GM23248 (cell line): ENCODE data around the gene WNT3A. TPM values are rescaled to one million over a fixed set of nuclear protein-coding genes. Genes with fewer than 3 reads are reported as not detected.

Source experiments
- DNase-seq: peaks from one replicate; pipeline ENCODE4 v3.0.0-alpha.2; 2015
- H2AFZ ChIP-seq: fragments of 200-600 bp; sonication (generic); 2 replicates; pipeline ENCODE4 v1.6.1; 2016; ENCODE audit warnings: antibody characterized with exemption
- H3F3A ChIP-seq: fragments of 200-600 bp; sonication (generic); 2 replicates; pipeline ENCODE4 v1.6.1; 2016; ENCODE audit warnings: mild to moderate bottlenecking, antibody characterized with exemption, mixed run types; ENCODE audit not compliant: insufficient read depth
- H3K27ac ChIP-seq: fragments of 200-600 bp; sonication (generic); 2 replicates; pipeline ENCODE4 v1.5.1; 2016; ENCODE audit warnings: mild to moderate bottlenecking
- H3K27me3 ChIP-seq: fragments of 200-600 bp; sonication (generic); replicated peaks from 2 replicates; pipeline ENCODE4 v1.6.1; 2016; ENCODE audit warnings: mild to moderate bottlenecking; ENCODE audit not compliant: insufficient read depth
- H3K36me3 ChIP-seq: fragments of 200-600 bp; sonication (generic); 2 replicates; pipeline ENCODE4 v1.6.1; 2016; ENCODE audit warnings: low read depth, mild to moderate bottlenecking
- H3K4me1 ChIP-seq: fragments of 200-600 bp; sonication (generic); 2 replicates; pipeline ENCODE4 v1.6.1; 2016; ENCODE audit warnings: mild to moderate bottlenecking; ENCODE audit not compliant: insufficient read depth
- H3K4me2 ChIP-seq: fragments of 200-600 bp; sonication (generic); one replicate; pipeline ENCODE4 v1.6.1; 2016; ENCODE audit warnings: mild to moderate bottlenecking; ENCODE audit not compliant: unreplicated experiment
- H3K4me3 ChIP-seq: fragments of 200-600 bp; sonication (generic); 2 replicates; pipeline ENCODE4 v1.5.1; 2016; ENCODE audit warnings: mild to moderate bottlenecking
- H3K79me2 ChIP-seq: fragments of 200-600 bp; sonication (generic); 2 replicates; pipeline ENCODE4 v1.6.1; 2016; ENCODE audit warnings: mild to moderate bottlenecking; ENCODE audit not compliant: insufficient read depth
- H3K9ac ChIP-seq: fragments of 200-600 bp; sonication (generic); 2 replicates; pipeline ENCODE4 v1.6.1; 2016; ENCODE audit warnings: mild to moderate bottlenecking
- H3K9me2 ChIP-seq: fragments of 200-600 bp; sonication (generic); 2 replicates; pipeline ENCODE4 v1.6.1; 2016; ENCODE audit warnings: mixed run types, mild to moderate bottlenecking, moderate library complexity; ENCODE audit not compliant: insufficient read depth
- H3K9me3 ChIP-seq: fragments of 200-600 bp; sonication (generic); one replicate; pipeline ENCODE4 v1.6.1; 2017; ENCODE audit warnings: low read depth
- H4K20me1 ChIP-seq: fragments of 200-600 bp; sonication (generic); 2 replicates; pipeline ENCODE4 v1.6.0; 2016; ENCODE audit not compliant: insufficient read depth
- EZH2 ChIP-seq: fragments of 200-600 bp; sonication (generic); IDR thresholded peaks from 2 replicates; pipeline ENCODE4 v1.6.1; 2018; ENCODE audit warnings: antibody characterized with exemption, mild to moderate bottlenecking; ENCODE audit not compliant: insufficient read depth, poor library complexity, severe bottlenecking
- EZH2phosphoT487 ChIP-seq: fragments of 200-600 bp; sonication (generic); IDR thresholded peaks from 2 replicates; pipeline ENCODE4 v1.6.1; 2018; ENCODE audit warnings: antibody characterized with exemption, moderate library complexity, mild to moderate bottlenecking, low read depth; ENCODE audit not compliant: insufficient read depth
- WGBS, 2 experiments: methylation state at CpG; one replicate each; pipeline ENCODE4 v1.1.6; 2015 to 2017; ENCODE audit warnings: low lambda C conversion rate in 2 of 2, low coverage in 1 of 2; ENCODE audit errors: missing lambda C conversion rate in 2 of 2; 5-methylcytosine and 5-hydroxymethylcytosine counted together
- in situ Hi-C: fragments of 300-500 bp; cut with MboI; formaldehyde crosslinking; loops from 2 replicates; pipeline ENCODE4 v1.15.0; 2020
- microRNA-seq: library from miRNA; unstranded; fragments of <30 nt; microRNA quantifications from one replicate; pipeline ENCODE4, GENCODE V29; 2016; ENCODE audit warnings: borderline number of aligned reads
- polyA plus RNA-seq: library from polyadenylated mRNA; unstranded; fragments of >200 nt; fragmentation: Nextera tagmentation; extraction: Ambion mirVana; gene quantifications from 2 replicates; pipeline ENCODE4 v1.2.1, GENCODE V29; 2016
- small RNA-seq: library from RNA; depleted of rRNA; stranded (forward); fragments of <200 nt; gene quantifications from one replicate; pipeline ENCODE3, GENCODE V24; 2014; ENCODE audit warnings: low read depth, low replicate concordance
- total RNA-seq: library from RNA; depleted of rRNA; stranded (reverse); fragments of >200 nt; shearing (Covaris generic); gene quantifications from 2 replicates; pipeline ENCODE4 v1.2.3, GENCODE V29; 2014; rRNA removed

Gene WNT3A
- total and polyA plus RNA-seq, 2 experiments from 2014 or later: not detected

DNA sequence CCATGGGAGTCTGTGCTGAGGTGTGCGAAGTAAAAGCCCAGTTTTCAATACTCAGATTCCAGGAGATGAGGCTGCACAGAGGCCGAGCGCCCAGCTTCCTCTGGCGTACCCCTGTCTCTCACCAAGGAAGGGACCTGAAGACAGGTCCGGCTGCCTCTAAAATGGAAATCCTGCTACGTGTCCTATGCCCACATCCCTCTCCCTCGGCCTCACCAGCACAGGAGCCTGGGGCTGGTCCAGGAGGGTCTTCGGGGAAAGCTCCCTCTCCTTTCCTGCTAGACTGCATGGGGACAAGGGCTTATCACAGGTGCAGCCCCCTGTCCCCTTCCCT is 101.9 kb downstream of the WNT3A start:
- in situ Hi-C loops: no loop called here
- Histone ChIP-seq H3K4me2 (peak overlapping the region; percentile 90), H3K79me2 (peaks cover 28% of the 10 kb centered on the region), H2AFZ (peak overlapping the region; percentile 98), H3K9me3 (no peaks in the 10 kb centered on the region), H3K9ac (peak overlapping the region; percentile 93), H3K27me3 (no peaks in the 10 kb centered on the region), H3K4me1 (peaks cover 10% of the 10 kb centered on the region), H3K36me3 (no peaks in the 10 kb centered on the region), H3K4me3 (peak overlapping the region; percentile 87), H3K27ac (peak overlapping the region; percentile 22), H4K20me1 (no peaks in the 10 kb centered on the region), H3K9me2 (no peaks in the 10 kb centered on the region), H3F3A (no peaks in the 10 kb centered on the region)
- no peak for DNase-seq
- TF ChIP-seq EZH2: no peak
- TF ChIP-seq EZH2phosphoT487: no peak
- 2% methylated on average over 8 of the region's 8 CpGs for WGBS, 2 experiments

DNA sequence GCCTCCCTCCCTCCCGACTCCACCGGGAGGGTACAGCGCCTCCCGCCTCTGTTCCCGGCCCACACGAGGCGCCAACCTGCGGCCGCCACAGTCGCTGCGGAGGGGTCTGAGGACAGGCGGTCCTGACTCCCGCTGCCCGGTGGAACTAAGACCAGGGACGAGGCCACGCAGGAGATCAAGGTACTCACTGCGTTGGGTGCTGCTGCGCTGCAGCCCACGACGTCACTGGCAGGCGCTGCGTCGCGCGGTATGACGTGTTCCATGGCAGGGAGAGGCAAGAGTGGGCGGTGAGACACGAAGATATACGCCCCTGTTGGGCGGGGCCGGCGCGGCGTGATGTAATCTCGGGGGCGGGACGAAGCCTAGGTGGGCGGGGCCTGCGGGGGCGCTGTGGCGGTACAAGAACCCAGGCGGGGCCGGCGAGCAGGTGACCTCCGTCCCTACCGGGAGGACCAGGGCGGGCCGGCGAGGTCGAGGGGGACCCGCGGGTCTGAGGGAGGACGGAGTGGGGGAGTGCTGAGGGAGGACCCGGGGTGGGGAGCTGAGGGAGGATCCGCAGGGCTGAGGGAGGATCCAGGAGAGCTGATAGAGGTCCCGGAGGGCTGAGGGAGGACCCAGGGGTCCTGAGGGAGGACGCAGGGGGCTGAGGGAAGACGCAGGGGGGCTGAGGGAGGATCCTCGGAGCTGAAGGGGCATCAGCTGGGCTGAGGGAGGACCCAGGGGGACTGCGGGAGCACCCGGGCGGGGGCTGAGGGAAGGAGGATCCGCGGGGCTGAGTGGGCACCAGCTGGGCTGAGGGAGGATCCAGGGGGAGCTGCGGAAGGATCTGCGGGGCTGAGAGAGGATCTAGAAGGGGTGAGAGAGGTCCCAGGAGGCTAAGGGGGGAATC is 102.5 kb downstream of the WNT3A start, which contains the start of gene MRPL55:
Gene MRPL55, minus strand, starts transcription at position 227 of the 889 bp plus-strand sequence. CDS start 1,039 bp downstream, outside the sequence.
- no peaks in the 10 kb centered on the region for H4K20me1 ChIP-seq
- peak; percentile 97 for DNase-seq
- 1 to 2% methylated on average over 37 to 66 of the region's 66 CpGs for WGBS, 2 experiments

DNA sequence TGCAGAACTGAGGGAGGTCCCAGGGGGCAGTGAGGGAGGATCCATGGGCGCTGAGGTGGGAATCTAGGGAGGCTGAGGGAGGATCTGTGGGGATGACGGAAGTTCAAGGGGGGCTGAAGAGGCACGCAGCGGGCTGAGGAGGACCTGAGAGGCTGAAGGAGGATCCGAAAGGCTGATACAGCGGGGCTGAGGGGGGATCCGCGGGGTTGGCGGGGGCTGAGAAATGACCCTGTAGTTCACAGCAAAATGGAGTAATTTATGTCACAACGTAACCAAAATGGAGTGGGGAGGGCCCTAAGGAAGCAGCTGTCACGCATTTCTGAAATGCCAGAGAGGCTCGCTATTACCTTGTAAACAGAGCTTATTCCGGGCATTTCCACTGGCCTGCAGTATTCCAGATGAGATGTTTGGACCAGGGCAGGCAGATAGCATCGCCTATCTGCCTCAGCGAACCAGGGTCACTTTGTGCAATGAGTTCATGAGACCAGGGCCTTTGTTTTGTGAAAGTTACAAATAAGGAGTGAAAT is 103.2 kb downstream of the WNT3A start:
- 23 to 38% methylated on average over 7 to 15 of the region's 15 CpGs for WGBS, 2 experiments
- peak; percentile 53 for DNase-seq
- in situ Hi-C loops: no loop called here

More for the DNA sequence above, 102.5 kb downstream of the WNT3A start, which contains the start of gene MRPL55:
- Histone ChIP-seq H3F3A (no peaks in the 10 kb centered on the region), H3K9ac (peak within 1 kb of the TSS; percentile 93), H3K9me3 (no peaks in the 10 kb centered on the region), H3K4me2 (peak within 1 kb of the TSS; percentile 90), H3K9me2 (no peaks in the 10 kb centered on the region), H3K4me1 (0 out of 2 replicates have a peak, but pooled peaks cover 4% of the 10 kb centered on the region), H3K27me3 (no peaks in the 10 kb centered on the region), H3K27ac (peak within 1 kb of the TSS; percentile 22), H3K36me3 (no peaks in the 10 kb centered on the region), H2AFZ (peak within 1 kb of the TSS; percentile 98), H3K79me2 (peaks cover 28% of the 10 kb centered on the region), H3K4me3 (peak within 1 kb of the TSS; percentile 87)
- no peak for TF ChIP-seq EZH2
- no peak for TF ChIP-seq EZH2phosphoT487
- in situ Hi-C loops: no loop called here

DNA sequence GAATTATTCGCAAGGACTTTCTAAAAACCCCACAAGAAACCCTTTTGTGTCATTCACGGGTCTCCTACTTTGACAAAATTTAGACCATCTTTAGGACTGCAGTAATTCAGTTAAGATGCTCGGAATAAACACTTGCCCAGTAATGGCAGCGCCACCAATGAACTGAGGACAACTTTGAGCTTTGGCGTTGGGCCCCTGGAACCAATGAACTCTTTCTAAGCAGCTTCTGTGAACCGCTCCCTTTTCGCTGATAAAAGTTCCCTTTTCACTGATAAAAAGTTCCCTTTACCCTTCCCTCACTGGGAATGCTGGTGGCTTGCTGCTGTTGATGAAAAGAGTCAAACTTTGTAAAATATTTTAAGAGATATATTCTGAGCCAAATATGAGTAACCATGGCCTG is 103.8 kb downstream of the WNT3A start:
- no peak for TF ChIP-seq EZH2
- TF ChIP-seq EZH2phosphoT487: no peak
- peak overlapping the region; percentile 98; the same call in 1 of the 2 replicates for H2AFZ ChIP-seq
- no peaks in the 10 kb centered on the region for H3K36me3 ChIP-seq
- H3K79me2 ChIP-seq: peaks cover 28% of the 10 kb centered on the region
- WGBS, 2 experiments: 83 to 85% methylated on average over 7 of the region's 7 CpGs
- no peaks in the 10 kb centered on the region for H3K9me3 ChIP-seq
- H3K9me2 ChIP-seq: no peaks in the 10 kb centered on the region
- no peaks in the 10 kb centered on the region for H4K20me1 ChIP-seq
- H3K4me2 ChIP-seq: peak overlapping the region; percentile 82
- no peaks in the 10 kb centered on the region for H3K27me3 ChIP-seq
- H3K27ac ChIP-seq: no peak overlapping the region
- in situ Hi-C loops: no loop called here
- DNase-seq: no peak
- H3K4me3 ChIP-seq: no peak overlapping the region
- H3F3A ChIP-seq: no peaks in the 10 kb centered on the region
- H3K9ac ChIP-seq: no peak overlapping the region; the same call in 1 of the 2 replicates
- H3K4me1 ChIP-seq: 0 out of 2 replicates have a peak, but pooled peaks cover 4% of the 10 kb centered on the region

More for the DNA sequence above, 103.2 kb downstream of the WNT3A start:
- no peaks in the 10 kb centered on the region for H3K36me3 ChIP-seq
- TF ChIP-seq EZH2phosphoT487: no peak
- no peak for TF ChIP-seq EZH2
- peak overlapping the region; percentile 98 for H2AFZ ChIP-seq
- H3K27me3 ChIP-seq: no peaks in the 10 kb centered on the region
- H4K20me1 ChIP-seq: no peaks in the 10 kb centered on the region
- H3K4me1 ChIP-seq: 0 out of 2 replicates have a peak, but pooled peaks cover 4% of the 10 kb centered on the region
- peaks cover 28% of the 10 kb centered on the region for H3K79me2 ChIP-seq
- peak overlapping the region; percentile 82 for H3K4me2 ChIP-seq
- H3K9me2 ChIP-seq: no peaks in the 10 kb centered on the region
- no peak overlapping the region for H3K27ac ChIP-seq
- H3K9me3 ChIP-seq: no peaks in the 10 kb centered on the region
- peak overlapping the region; percentile 93 for H3K9ac ChIP-seq
- H3F3A ChIP-seq: no peaks in the 10 kb centered on the region
- peak overlapping the region; percentile 87 for H3K4me3 ChIP-seq

Small RNA genes within 50 kb of the gene (microRNA-seq; reads per million reads assigned to microRNA genes)
- 3.6 reads per million for gene MIR3620

Small RNA genes within 50 kb of the gene (small RNA-seq; reads per million reads assigned to genes)
- gene SEPT14P17: not detected

Other genes starting within 250 kb of the WNT3A start
- gene PRSS38, start 191.3 kb upstream of the WNT3A start, total RNA-seq: not detected in 2 replicates
- gene PRSS38, start 191.3 kb upstream of the WNT3A start, polyA plus RNA-seq: not detected in 2 replicates
- gene WNT9A, start 59.1 kb upstream of the WNT3A start, total RNA-seq: 2.1 TPM in 2 replicates
- 0.09 and 0.29 TPM in 2 replicates for gene WNT9A, start 59.1 kb upstream of the WNT3A start, polyA plus RNA-seq
- gene ARF1, start 75.7 kb downstream of the WNT3A start, total RNA-seq: 259 and 292 TPM in 2 replicates
- gene ARF1, start 75.7 kb downstream of the WNT3A start, polyA plus RNA-seq: 656 and 698 TPM in 2 replicates
- 11.6 and 15.6 TPM in 2 replicates for gene C1orf35, start 96.3 kb downstream of the WNT3A start, total RNA-seq
- 19.9 and 23.4 TPM in 2 replicates for gene C1orf35, start 96.3 kb downstream of the WNT3A start, polyA plus RNA-seq
- 57.5 and 84.4 TPM in 2 replicates for gene MRPL55, start 102.3 kb downstream of the WNT3A start, total RNA-seq
- gene MRPL55, start 102.3 kb downstream of the WNT3A start, polyA plus RNA-seq: 94.4 and 95.1 TPM in 2 replicates
- 324 and 340 TPM in 2 replicates for gene GUK1, start 133.3 kb downstream of the WNT3A start, total RNA-seq
- gene GUK1, start 133.3 kb downstream of the WNT3A start, polyA plus RNA-seq: 554 and 574 TPM in 2 replicates
- gene GJC2, start 142.9 kb downstream of the WNT3A start, total RNA-seq: 0.54 and 2.7 TPM in 2 replicates
- gene GJC2, start 142.9 kb downstream of the WNT3A start, polyA plus RNA-seq: 0.08 and 0.14 TPM in 2 replicates
- gene IBA57, start 158.8 kb downstream of the WNT3A start, total RNA-seq: 2.9 and 6.2 TPM in 2 replicates
- 2.0 and 3.3 TPM in 2 replicates for gene IBA57, start 158.8 kb downstream of the WNT3A start, polyA plus RNA-seq
- gene OBSCN, start 201.0 kb downstream of the WNT3A start, total RNA-seq: 3.0 and 5.2 TPM in 2 replicates
- gene OBSCN, start 201.0 kb downstream of the WNT3A start, polyA plus RNA-seq: 1.1 and 1.3 TPM in 2 replicates